H1 (cell line): ENCODE data around the gene DISP3. TPM values are rescaled to one million over a fixed set of nuclear protein-coding genes. Genes with fewer than 3 reads are reported as not detected.

Experiments
- CTCF ChIA-PET: fragments of 300-600 bp; sonication (Branson Sonifier 250); formaldehyde crosslinking; loops from one replicate; lab custom pipeline; 2021; ENCODE audit not compliant: partially characterized antibody; lab: Charles Lee
- POLR2A ChIA-PET: fragments of 300-600 bp; sonication (Branson Sonifier 250); formaldehyde crosslinking; loops from one replicate; lab custom pipeline; 2021; ENCODE audit warnings: inconsistent platforms; ENCODE audit not compliant: partially characterized antibody; lab: Charles Lee
- DNase-seq, 2 experiments: peaks; one replicate each; pipeline versions ENCODE4 v3.0.0 to v3.0.0-alpha.2; 2010 to 2022; ENCODE audit warnings: low spot score in 2 of 2, low read depth in 1 of 2, mixed read lengths in 1 of 2
- FAIRE-seq: peaks from 2 replicates; lab custom pipeline; 2011; peaks lifted over from hg19 to GRCh38; lab: Jason Lieb, UNC
- H2AFZ ChIP-seq: 2 replicates; pipeline ENCODE4 v1.8.1; 2012; ENCODE audit warnings: low read length, inconsistent platforms
- H2AK5ac ChIP-seq: 2 replicates; pipeline ENCODE4 v1.6.1; 2013; ENCODE audit warnings: low read depth, low read length
- H2BK120ac ChIP-seq: replicated peaks from 2 replicates; pipeline ENCODE3; 2013; ENCODE audit warnings: low read depth, low read length, inconsistent platforms
- H2BK12ac ChIP-seq: 2 replicates; pipeline ENCODE4 v1.6.1; 2013; ENCODE audit warnings: low read depth, low read length
- H2BK15ac ChIP-seq: 2 replicates; pipeline ENCODE4 v1.6.1; 2013; ENCODE audit warnings: low read length
- H2BK20ac ChIP-seq: 2 replicates; pipeline ENCODE4 v1.6.1; 2013; ENCODE audit warnings: low read length
- H2BK5ac ChIP-seq: 2 replicates; pipeline ENCODE4 v1.6.1; 2013; ENCODE audit warnings: low read depth, low read length
- H3K14ac ChIP-seq: 2 replicates; pipeline ENCODE4 v1.6.1; 2013; ENCODE audit warnings: inconsistent platforms; ENCODE audit not compliant: insufficient read length
- H3K18ac ChIP-seq: 2 replicates; pipeline ENCODE4 v1.6.1; 2013; ENCODE audit warnings: low read length; ENCODE audit errors: extremely low read depth
- H3K23ac ChIP-seq: 2 replicates; pipeline ENCODE4 v1.6.1; 2013; ENCODE audit warnings: inconsistent platforms; ENCODE audit not compliant: insufficient read length
- H3K23me2 ChIP-seq: 2 replicates; pipeline ENCODE4 v1.6.1; 2013; ENCODE audit warnings: low read depth, low read length
- H3K27ac ChIP-seq: 2 replicates; pipeline ENCODE4 v1.6.1; 2011; ENCODE audit warnings: low read depth, low read length, inconsistent platforms
- H3K27me3 ChIP-seq, 4 experiments: replicated peaks in 1 of 4; 1 replicate in 1 of 4; 2 replicates in 3 of 4; pipeline versions ENCODE4 v1.6.1 to v1.8.1; 2011 to 2013; ENCODE audit warnings: low read length in 3 of 4, mild to moderate bottlenecking in 3 of 4, inconsistent platforms in 2 of 4, mixed read lengths in 2 of 4, moderate library complexity in 1 of 4; ENCODE audit not compliant: control insufficient read depth in 3 of 4, insufficient read depth in 3 of 4; ENCODE audit errors: extremely low read depth in 1 of 4
- H3K36me3 ChIP-seq, 4 experiments: 2 replicates each; pipeline versions ENCODE4 v1.6.1 to v1.8.1; 2011 to 2013; ENCODE audit warnings: mild to moderate bottlenecking in 4 of 4, low read length in 3 of 4, moderate library complexity in 2 of 4, control low read depth in 1 of 4, inconsistent platforms in 1 of 4; ENCODE audit not compliant: insufficient read depth in 4 of 4, control insufficient read depth in 2 of 4
- H3K4ac ChIP-seq: replicated peaks from 2 replicates; pipeline ENCODE3; 2013; ENCODE audit warnings: low read length, low read depth, mixed read lengths, inconsistent platforms; ENCODE audit not compliant: insufficient read length
- H3K4me1 ChIP-seq, 4 experiments: replicated peaks in 1 of 4; 1 replicate in 1 of 4; 2 replicates in 3 of 4; pipeline versions ENCODE4 v1.6.1 to v1.8.1; 2011 to 2013; ENCODE audit warnings: low read length in 3 of 4, inconsistent platforms in 2 of 4, mixed read lengths in 1 of 4; ENCODE audit not compliant: insufficient read depth in 4 of 4, control insufficient read depth in 3 of 4
- H3K4me2 ChIP-seq, 2 experiments: 2 replicates each; pipeline versions ENCODE4 v1.6.1 to v1.8.1; 2011 to 2013; ENCODE audit warnings: low read depth in 2 of 2, low read length in 2 of 2, control low read depth in 1 of 2, inconsistent platforms in 1 of 2, mild to moderate bottlenecking in 1 of 2; ENCODE audit not compliant: insufficient read depth in 1 of 2
- H3K4me3 ChIP-seq, 4 experiments: fragments of 200-600, 300-600 bp in 1 of 4; sonication (generic), shearing (Covaris generic), sonication (Bioruptor Twin) in 1 of 4; 2 replicates each; pipeline versions ENCODE4 v1.5.1 to v1.8.1; 2011 to 2016; ENCODE audit warnings: low read length in 4 of 4, low read depth in 3 of 4, control low read depth in 2 of 4, inconsistent platforms in 2 of 4, mild to moderate bottlenecking in 2 of 4, mixed read lengths in 1 of 4, moderate library complexity in 1 of 4; ENCODE audit not compliant: insufficient read depth in 2 of 4; ENCODE audit errors: extremely low read depth in 1 of 4
- H3K56ac ChIP-seq: replicated peaks from 2 replicates; pipeline ENCODE3; 2013; ENCODE audit warnings: low read depth, mild to moderate bottlenecking, mixed read lengths, low read length, inconsistent platforms; ENCODE audit not compliant: insufficient read length
- H3K79me1 ChIP-seq: 2 replicates; pipeline ENCODE4 v1.6.1; 2013; ENCODE audit warnings: low read depth, low read length, control low read depth
- H3K79me2 ChIP-seq, 2 experiments: 2 replicates each; pipeline versions ENCODE4 v1.6.1 to v1.8.1; 2012 to 2013; ENCODE audit warnings: low read length in 2 of 2, mild to moderate bottlenecking in 2 of 2, inconsistent platforms in 1 of 2; ENCODE audit not compliant: insufficient read depth in 2 of 2, control insufficient read depth in 1 of 2
- H3K9ac ChIP-seq, 4 experiments: replicated peaks in 1 of 4; 1 replicate in 1 of 4; 2 replicates in 3 of 4; pipeline versions ENCODE4 v1.6.1 to v1.8.1; 2011 to 2013; ENCODE audit warnings: low read depth in 3 of 4, low read length in 3 of 4, control low read depth in 2 of 4, mild to moderate bottlenecking in 2 of 4, moderate library complexity in 2 of 4, inconsistent platforms in 1 of 4; ENCODE audit errors: extremely low read depth in 1 of 4
- H3K9me3 ChIP-seq, 2 experiments: 2 replicates each; pipeline versions ENCODE4 v1.6.1 to v1.8.1; 2012 to 2013; ENCODE audit warnings: mild to moderate bottlenecking in 2 of 2, moderate library complexity in 2 of 2, control low read depth in 1 of 2, inconsistent platforms in 1 of 2, low read depth in 1 of 2, low read length in 1 of 2, mixed read lengths in 1 of 2; ENCODE audit not compliant: insufficient read depth in 2 of 2
- H4K20me1 ChIP-seq, 2 experiments: replicated peaks in 1 of 2; 2 replicates each; pipeline versions ENCODE3 to v1.8.1; 2011 to 2013; ENCODE audit warnings: inconsistent platforms in 2 of 2, low read length in 2 of 2, mild to moderate bottlenecking in 1 of 2; ENCODE audit not compliant: insufficient read depth in 2 of 2, control insufficient read depth in 1 of 2
- H4K5ac ChIP-seq: 2 replicates; pipeline ENCODE4 v1.6.1; 2013; ENCODE audit warnings: low read length, low read depth, mixed read lengths, inconsistent platforms; ENCODE audit not compliant: insufficient read length
- H4K8ac ChIP-seq: 2 replicates; pipeline ENCODE4 v1.8.0; 2013; ENCODE audit warnings: mild to moderate bottlenecking, moderate library complexity, low read length, inconsistent platforms; ENCODE audit not compliant: insufficient read depth; ENCODE audit errors: extremely low read depth
- H4K91ac ChIP-seq: replicated peaks from 2 replicates; pipeline ENCODE3; 2013; ENCODE audit warnings: low read length, mixed read lengths, inconsistent platforms; ENCODE audit not compliant: insufficient read length
- WGBS, 2 experiments: shearing (Covaris generic) in 1 of 2; methylation state at CpG; one replicate each; pipeline versions ENCODE4 v1.1.6 to v1.1.7; 2013 to 2015; ENCODE audit warnings: low lambda C conversion rate in 2 of 2, mixed read lengths in 2 of 2, inconsistent platforms in 1 of 2, low coverage in 1 of 2, missing lambda C conversion rate in 1 of 2; ENCODE audit not compliant: insufficient replicate concordance in 2 of 2, insufficient coverage in 1 of 2, insufficient read length in 1 of 2; ENCODE audit errors: extremely low coverage in 1 of 2, missing lambda C conversion rate in 1 of 2; 5-methylcytosine and 5-hydroxymethylcytosine counted together
- polyA plus RNA-seq, 7 experiments: library from polyadenylated mRNA; depleted of rRNA in 3 of 7; stranded (reverse) in 5 of 7; unstranded in 2 of 7; fragments of >200 nt in 5 of 7; fragments of 200-250 nt in 2 of 7; gene quantifications; 1 replicate in 5 of 7; 2 replicates in 1 of 7; 4 replicates in 1 of 7; pipeline versions ENCODE4 v1.2.1 to v1.2.3, GENCODE V29; 2011 to 2013; ENCODE audit warnings: missing spikeins in 2 of 7, mixed read lengths in 2 of 7
- total RNA-seq: library from RNA; stranded (reverse); fragmentation: NEBNext Ultra II Directional; extraction: Animal tissue kit (Norgen Biotek cat#: 25700); gene quantifications from 2 replicates; pipeline ENCODE4 v1.2.1, GENCODE V29; 2021
- TF ChIP-seq, protein P1 (sequence below), 3 experiments: IDR thresholded peaks; 1 replicate in 2 of 3; 2 replicates in 1 of 3; pipeline versions ENCODE4 v1.5.1 to v1.6.1; 2011; ENCODE audit warnings: low read length in 3 of 3, mild to moderate bottlenecking in 3 of 3, inconsistent platforms in 2 of 3, low read depth in 1 of 3, moderate library complexity in 1 of 3; ENCODE audit not compliant: insufficient read depth in 1 of 3; ENCODE audit errors: control extremely low read depth in 1 of 3

DISP3 gene
- total and polyA plus RNA-seq, 2 of the 8 experiments (the other 6 are each of a cell fraction or from before 2014, with no cell fraction given): 3.4 to 4.6 TPM

DNA sequence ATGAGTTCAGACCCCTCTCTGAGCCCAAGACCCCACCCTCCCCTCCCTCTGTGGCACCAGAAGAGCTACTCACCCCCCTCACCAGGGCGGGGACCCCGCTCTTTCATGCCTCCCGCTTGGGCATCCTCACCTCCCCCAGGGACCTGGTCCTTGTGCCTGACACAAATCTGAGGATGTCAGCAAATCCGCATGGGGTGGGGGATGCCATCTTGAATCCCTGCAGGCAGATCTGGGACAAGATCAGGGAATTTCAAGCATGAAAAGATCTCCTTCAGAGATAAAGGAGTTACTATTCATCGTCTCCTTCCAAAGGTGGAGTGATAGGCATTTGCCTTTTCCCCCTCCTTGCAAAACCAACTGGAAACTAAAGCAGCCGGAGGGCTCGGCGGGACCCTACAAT, 81.1 kb downstream of the DISP3 start:
- H3K79me2 ChIP-seq: no peaks in the 10 kb centered on the region
- ChIA-PET POLR2A (no interaction called here), CTCF (interaction anchor here (0.6 to 5.6 kb wide), 5 partner anchors 8 to 90 kb away, joined by 3 to 44 read pairs (median 4); no protein-coding TSS in a partner anchor)
- H3K4me1 ChIP-seq: peaks cover 0 to 10% (median 2%) of the 10 kb centered on the region in 4 experiments; a peak in 5 of 7 replicates
- H2BK120ac ChIP-seq: no peak overlapping the region
- no peak overlapping the region for H2BK12ac ChIP-seq
- no peak overlapping the region for H2BK15ac ChIP-seq
- H3K9me3 ChIP-seq: no peaks in the 10 kb centered on the region
- H4K20me1 ChIP-seq: no peaks in the 10 kb centered on the region
- H3K27ac ChIP-seq: no peak overlapping the region
- TF ChIP-seq, protein P1, sequence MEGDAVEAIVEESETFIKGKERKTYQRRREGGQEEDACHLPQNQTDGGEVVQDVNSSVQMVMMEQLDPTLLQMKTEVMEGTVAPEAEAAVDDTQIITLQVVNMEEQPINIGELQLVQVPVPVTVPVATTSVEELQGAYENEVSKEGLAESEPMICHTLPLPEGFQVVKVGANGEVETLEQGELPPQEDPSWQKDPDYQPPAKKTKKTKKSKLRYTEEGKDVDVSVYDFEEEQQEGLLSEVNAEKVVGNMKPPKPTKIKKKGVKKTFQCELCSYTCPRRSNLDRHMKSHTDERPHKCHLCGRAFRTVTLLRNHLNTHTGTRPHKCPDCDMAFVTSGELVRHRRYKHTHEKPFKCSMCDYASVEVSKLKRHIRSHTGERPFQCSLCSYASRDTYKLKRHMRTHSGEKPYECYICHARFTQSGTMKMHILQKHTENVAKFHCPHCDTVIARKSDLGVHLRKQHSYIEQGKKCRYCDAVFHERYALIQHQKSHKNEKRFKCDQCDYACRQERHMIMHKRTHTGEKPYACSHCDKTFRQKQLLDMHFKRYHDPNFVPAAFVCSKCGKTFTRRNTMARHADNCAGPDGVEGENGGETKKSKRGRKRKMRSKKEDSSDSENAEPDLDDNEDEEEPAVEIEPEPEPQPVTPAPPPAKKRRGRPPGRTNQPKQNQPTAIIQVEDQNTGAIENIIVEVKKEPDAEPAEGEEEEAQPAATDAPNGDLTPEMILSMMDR (IDR thresholded peaks at IDR 0.05; ENCODE audit: control extremely low read depth in 1 of 3, insufficient read depth in 1 of 3, low read depth in 1 of 3, low read length in 3 of 3): no peak
- H2AFZ ChIP-seq: no peak overlapping the region
- H3K4me3 ChIP-seq: no peak overlapping the region
- H3K23ac ChIP-seq: no peak overlapping the region
- FAIRE-seq (no peak), DNase-seq (no peak)
- H3K18ac ChIP-seq: no peak overlapping the region
- H4K91ac ChIP-seq: no peak overlapping the region
- H3K14ac ChIP-seq: no peak overlapping the region
- H2BK5ac ChIP-seq: no peak overlapping the region
- WGBS, 2 experiments: 85% methylated on average over 7 of the region's 8 CpGs; no CpG with 5 or more reads in 1 of the 2 experiments
- no peak overlapping the region for H2BK20ac ChIP-seq
- H3K4me2 ChIP-seq: no peak overlapping the region
- no peak overlapping the region for H3K4ac ChIP-seq
- no peaks in the 10 kb centered on the region for H3K79me1 ChIP-seq
- H3K27me3 ChIP-seq: peaks cover 0 to 3% (median 0%) of the 10 kb centered on the region in 4 experiments; a peak in 2 of 7 replicates
- no peak overlapping the region for H4K8ac ChIP-seq
- H3K36me3 ChIP-seq: no peaks in the 10 kb centered on the region
- H4K5ac ChIP-seq: no peak overlapping the region
- no peak overlapping the region for H3K56ac ChIP-seq
- H3K23me2 ChIP-seq: no peaks in the 10 kb centered on the region
- H3K9ac ChIP-seq: no peak overlapping the region
- no peak overlapping the region for H2AK5ac ChIP-seq
